Heart left ventricle (tissue), 13 donors: ENCODE measurements around the gene ZNF287.

ENCODE experiments used
- CTCF ChIP-seq, 12 donors: fragments of 200-600 bp; sonication (generic) in 4 of 12; IDR thresholded peaks; one replicate each; pipeline versions ENCODE4 v1.5.0 to v1.8.0; 2018 to 2022; ENCODE audit warnings: antibody characterized with exemption in 12 of 12, mild to moderate bottlenecking in 5 of 12
- POLR2A ChIP-seq, 2 donors: fragments of 450-650 bp; IDR thresholded peaks; one replicate each; pipeline ENCODE4 v1.6.1; 2017; ENCODE audit warnings: antibody characterized with exemption in 2 of 2, mild to moderate bottlenecking in 2 of 2, moderate library complexity in 2 of 2
- donor health status: ischemic (EF 13 %, LVEDD 7.1; RV severe dilation, severe dysfunction).
- donor health status: DM: no; HTN: yes; CAD: no.
- donor health status: DM: no; HTN: no; CAD: no.
- donor health status: ischemic (EF 25% LVEDD 6.9; RV normal size, moderate dysfunction).
- donor health status: ischemic (EF 25% LVEDD 5.7; RV mildly dilated, moderate dysfunction).
- donor health status: ischemic (EF 35%, LVEDD 5.7; RV mildly dilated, moderate dysfunction).
- donor health status: nonischemic (EF 11% LVEDD 7.7; RV severe dilation, severe dysfunction).
- donor health status: DM: yes; HTN: yes; CAD: no.
- donor health status: PGD.
- donor health status: ischemic (EF 29% LVEDD 5.4; RV normal size, mild dysfunction).
- donor health status: nonischemic (EF 23%, LVEDD 6.1; RV moderate dilation, normal function).

GRCh38 chr17:16552637-16553045, 16.4 kb downstream of the ZNF287 start:
- no peak for TF ChIP-seq CTCF (IDR thresholded peaks at IDR 0.05)
- TF ChIP-seq POLR2A (IDR thresholded peaks at IDR 0.05) = no peak
